ENCODE data around the gene CRIP1.

GRCh38 chr14:105465209-105466031 is 21.3 kb upstream of the CRIP1 start:
- no peak for TF ChIP-seq CTCF (IDR thresholded peaks at IDR 0.05 in 2 of 3, conservative IDR thresholded peaks at IDR 0.05 in 1 of 3; ENCODE audit: control insufficient read depth in 2 of 3, extremely low read depth in 1 of 3, insufficient read depth in 1 of 3, low read depth in 3 of 3, low read length in 3 of 3)
- TF ChIP-seq REST (IDR thresholded peaks at IDR 0.05; ENCODE audit: low read depth, low read length) = no peak

Data from GM12878 (cell line).